ENCODE data around the gene CBLN1.
A peak's percentile ranks its signal among the peaks of the same experiment; 100 is the strongest.

CBLN1 gene

DNA sequence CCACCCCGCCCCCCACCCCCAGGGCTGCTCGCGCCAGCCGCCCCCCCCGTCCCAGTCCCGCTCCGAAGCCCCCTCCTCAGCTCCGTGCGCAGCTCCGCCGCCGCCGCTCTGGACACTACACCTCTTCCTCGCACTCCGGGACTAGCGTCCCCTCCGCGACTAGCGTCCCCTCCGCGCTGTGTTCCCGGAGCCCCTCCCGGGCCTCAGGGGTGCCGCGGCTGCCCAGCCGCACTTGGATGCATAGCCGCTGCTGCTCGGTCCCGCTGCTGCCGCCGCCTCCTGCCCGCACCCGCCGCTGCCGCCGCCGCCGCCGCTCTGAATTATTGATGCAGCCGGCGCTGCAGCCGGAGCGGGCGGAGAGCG, at the start of gene CBLN1:
Gene CBLN1 (minus strand): TSS at position 359 of the 363 bp plus-strand sequence. CDS start 373 bp downstream, outside the sequence.
- DNase-seq: no peak

DNA sequence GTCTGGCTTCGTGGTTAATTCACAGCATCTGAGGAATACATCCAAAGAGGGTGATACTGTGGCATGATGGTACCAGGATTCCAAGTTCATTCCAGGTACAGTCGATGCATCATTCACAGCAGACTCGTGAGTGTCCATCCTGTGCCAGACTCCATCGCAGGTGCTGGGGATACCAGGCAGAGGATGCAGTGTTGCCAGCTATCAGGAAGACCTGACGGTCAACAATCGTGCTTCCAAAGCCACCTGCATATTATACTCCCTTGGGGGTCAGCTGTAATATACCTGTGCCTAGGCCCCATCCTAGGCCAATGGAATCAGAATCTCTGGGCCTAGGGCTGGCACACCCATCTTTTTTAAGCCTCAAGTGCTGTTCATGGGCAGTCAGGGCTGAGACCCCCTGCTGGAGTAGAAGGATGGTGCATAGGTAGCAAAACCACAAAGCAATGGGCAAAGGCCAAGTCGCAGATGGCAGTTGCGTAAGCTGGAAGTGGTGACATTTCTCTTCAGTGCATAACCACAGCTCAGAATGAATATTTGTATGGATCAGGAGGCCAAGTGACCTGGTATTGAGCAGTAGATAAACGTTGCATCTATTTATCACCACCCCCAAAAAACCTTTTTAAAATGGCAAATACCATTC, 49.0 kb upstream of the CBLN1 start:
- no peak for DNase-seq

DNA sequence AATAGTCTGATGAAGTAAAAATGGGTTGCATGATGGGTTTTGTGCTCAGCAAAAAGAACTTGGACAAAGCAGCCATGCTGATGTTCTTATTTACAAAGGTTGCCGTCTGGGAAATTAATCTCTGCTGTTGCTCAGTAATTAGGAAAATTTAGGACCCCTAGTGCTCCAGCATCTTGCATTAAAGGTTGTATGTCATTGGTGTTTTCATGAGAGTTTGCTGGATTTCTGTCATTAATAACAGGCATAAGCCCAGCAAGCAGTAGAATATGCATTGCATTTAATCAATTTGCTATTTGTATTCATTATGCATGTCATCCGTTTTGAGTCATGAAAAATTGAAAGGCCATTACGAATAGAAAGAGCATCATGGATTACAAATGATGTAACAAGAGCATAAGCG, 46.7 kb upstream of the CBLN1 start:
- no peak for DNase-seq

DNA sequence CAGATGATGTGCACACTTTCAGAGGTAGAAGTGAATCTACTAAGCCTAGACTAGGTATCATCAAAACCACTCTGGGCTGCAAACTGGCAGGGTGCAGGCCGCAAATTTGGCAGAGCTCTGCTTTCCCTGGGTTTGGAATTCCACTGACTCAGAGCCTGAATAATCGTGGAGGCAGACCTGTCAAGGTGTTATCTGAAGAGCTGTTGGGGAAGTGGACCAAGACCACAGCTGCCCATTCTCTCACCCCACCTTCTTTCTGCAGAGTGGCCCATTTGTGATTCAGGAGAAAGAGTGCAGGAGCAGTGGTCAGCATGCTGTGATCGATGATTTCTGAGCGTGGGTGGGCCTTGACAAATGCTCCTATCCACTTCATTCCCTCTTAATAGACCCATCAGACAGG, 45.8 kb upstream of the CBLN1 start:
- no peak for DNase-seq

DNA sequence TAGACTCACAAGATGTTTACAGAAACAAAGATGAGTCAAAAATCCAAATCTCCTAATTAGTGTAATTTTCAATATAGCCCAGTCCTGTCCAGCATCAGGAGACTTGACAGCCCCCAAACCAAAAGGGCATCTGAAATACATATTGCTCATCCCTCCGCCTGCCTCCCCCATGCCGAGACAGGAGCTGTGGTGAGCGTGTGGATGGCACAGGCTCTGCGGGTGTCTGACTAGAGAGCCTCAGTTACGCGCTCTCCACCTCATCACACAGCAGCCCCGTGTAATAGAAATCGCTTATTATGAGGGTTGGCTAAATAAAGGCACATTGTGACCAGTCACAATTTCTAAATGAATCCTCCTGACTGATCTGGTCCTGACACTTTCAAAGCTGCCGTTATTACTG, 43.1 kb upstream of the CBLN1 start:
- no peak for DNase-seq

DNA sequence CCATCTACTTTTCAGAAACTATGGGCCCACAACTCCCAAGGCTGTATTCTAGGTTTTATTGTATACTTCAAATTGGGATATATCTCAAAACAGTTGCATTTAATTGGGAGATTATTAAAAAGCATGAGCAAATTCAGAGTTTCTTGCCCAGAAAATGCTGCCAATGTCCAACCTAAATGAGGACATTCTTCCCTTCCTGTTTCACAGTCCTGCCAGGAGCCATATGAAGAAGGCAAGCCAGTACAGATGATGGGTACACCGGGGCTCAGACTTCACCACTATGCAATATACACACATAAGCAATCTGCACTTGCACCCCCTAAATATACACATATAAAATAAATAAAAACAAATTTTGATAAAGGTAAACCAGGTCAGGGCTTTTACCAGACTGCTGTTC, 34.0 kb upstream of the CBLN1 start:
- DNase-seq: no peak

DNA sequence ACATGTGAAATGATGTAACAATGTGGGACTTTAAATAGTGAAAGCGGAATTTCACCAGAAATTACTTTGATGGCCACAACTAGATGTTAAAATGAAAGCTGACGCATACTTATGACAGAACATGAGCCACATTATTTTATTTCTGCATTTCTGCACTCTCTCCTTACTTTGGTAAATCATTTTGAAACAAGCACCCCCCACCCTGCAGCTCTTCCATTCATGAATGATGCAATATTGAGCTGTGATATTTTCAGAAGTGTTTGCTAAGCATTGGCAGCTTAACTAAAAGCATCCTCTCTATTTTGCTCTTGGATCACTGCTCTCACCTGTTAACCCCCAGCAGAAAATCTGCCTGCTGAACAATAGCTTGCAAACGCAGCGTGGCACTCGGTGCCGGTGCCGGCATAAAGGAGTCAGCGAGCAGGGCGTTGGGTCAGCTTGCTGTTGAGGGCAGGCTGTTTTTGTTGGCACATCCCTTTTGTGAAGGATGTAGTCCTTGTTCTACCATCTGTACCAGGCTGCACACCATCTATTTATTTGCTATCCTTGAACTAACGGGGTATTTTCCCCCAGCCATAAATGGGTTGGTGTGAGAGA, 30.8 kb upstream of the CBLN1 start:
- DNase-seq: no peak

DNA sequence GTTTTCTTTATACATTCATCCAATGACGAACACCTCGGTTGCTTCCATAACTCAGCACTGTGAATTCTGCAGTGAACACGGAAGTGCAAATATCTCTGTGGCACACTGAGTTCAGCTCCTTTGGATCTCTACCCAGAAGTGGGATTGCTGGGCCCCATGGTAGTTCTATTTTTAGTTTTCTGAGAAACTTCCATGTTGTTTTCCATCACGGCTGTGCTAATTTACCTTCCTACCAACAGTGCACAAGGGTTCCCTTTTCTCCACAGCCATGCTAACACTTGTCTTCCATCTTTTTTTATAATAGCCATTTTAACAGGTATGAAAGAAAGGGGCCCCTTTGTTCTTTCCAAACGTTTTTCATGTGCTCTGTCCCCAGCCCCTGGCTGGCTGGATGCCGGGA, 30.2 kb upstream of the CBLN1 start:
- DNase-seq: no peak

DNA sequence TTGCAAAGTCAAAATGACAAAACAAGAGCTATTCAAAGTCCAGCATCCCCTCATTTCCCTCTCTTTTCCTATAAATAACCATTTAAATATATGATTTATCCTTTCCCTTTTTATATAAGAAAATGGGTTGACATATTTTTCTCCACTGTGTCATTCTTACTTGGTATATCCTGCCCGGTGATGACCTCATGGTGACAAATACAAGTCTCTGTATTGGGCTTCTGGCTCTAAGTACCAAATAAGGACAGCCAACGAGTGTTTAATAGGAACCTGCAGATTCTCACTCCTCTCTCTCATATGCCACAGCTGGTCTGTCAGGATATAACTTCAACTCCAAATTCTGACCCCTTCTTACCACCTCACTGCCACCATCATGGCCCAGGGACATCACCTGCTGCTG, 25.5 kb upstream of the CBLN1 start:
- DNase-seq: no peak

DNA sequence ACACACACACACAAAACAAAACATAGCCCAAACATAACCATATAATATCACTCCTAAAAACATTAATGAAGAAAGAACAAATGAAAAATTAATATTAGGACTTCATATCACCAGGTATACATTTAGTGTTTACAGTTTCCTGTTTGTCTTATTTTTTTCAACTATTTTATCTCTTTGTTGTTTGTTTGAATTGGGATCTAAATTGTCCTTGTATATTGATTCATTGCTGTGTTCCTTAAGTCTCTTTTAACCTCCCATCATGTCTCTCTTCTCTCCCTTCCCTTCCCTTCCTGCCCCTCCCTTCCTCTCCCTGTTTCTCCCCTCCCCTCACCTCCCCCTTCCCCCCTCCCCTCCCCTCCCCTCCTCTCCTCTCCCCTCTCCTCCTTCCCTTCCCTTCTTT, 23.8 kb upstream of the CBLN1 start:
- DNase-seq: no peak

DNA sequence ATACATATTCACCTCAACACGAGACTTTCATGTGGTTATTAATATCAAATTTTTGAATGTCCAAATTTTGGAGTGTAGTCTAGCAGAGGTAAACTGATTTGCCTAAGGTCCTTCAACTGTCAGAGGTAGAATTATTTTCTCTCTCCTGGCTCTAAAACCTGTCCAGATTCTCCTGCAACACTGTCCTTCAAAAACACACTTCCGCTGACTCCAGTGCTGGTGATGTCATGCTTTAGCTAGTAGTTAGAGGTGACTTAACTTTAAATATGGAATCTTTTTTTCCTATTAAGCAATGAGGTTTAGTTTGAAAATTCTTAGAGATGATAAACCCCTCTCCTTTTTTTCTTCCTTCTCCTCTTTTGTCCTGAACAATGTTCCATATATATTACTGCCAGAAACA, 10.8 kb upstream of the CBLN1 start:
- no peak for DNase-seq

DNA sequence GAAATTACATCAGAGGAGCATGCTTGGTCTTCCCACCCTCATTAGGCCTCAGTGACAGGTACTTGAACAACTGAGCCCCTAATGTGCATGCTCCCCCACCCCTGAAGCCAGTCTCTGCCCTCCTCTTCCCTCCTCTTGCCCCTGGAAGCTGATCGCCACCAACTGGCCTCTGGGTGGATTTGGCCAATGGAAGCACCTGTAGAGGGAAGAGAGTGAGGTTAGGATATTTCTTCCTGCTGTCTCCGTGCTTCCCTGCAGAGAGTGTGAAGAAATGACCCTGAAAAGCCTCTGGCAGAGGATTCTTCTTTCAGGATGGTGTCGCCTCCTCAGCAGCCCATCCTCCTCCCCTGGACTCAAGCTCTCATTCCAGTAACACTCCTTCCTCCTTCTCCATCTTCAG, 5.9 kb upstream of the CBLN1 start:
- DNase-seq: no peak

DNA sequence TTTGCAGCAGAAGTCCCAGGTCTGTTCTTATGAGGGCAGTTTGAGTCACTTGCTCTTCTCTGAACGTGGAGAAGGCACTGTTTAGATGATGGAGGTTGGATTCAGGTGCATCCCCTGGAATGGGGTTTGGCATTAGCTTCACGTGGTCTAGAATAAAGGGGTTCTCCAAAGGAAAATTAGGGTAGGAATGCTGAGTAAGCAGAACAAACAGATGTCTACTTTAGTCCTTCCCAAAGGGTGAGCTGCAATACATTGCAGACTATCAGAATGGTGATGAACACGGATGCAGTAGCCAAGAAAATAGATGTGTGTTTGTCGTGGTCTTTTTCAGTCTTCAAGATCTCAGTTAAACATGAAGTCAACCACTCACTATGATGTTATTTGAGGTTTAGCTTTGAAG, 3.3 kb upstream of the CBLN1 start:
- DNase-seq: no peak

DNA sequence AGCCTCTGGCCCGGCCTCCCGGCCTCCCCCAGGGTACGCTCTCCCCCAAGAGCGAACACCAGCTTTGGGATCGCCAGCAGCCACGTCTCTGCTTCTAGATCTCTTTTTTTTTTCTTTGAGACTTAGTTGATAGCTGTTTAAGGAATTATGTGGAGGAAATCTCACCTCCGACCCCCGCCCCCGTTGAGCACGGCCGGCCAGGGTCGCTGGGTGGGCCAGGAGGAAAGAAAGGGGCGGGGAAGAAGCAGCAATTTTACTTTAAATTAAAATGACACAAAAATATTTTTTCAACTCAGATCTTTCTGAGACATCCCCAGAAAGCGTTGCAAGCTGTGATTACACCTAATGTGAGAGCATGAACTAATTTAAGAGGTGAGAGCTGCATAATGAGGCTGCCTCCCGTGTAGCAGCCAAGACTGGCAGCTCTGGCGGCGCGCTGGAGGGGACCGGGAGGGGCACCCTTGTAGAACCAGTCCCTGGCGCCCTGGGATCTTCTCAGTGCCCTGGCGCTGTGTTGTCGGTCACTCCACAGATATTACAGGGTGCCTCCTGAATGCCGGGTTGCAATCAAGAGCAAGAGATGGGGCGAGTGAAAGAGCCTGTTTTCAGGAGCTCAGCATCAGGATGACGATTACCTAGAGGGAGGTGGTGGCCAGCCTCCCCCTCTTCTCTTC, 1.9 kb upstream of the CBLN1 start:
- no peak for DNase-seq

DNA sequence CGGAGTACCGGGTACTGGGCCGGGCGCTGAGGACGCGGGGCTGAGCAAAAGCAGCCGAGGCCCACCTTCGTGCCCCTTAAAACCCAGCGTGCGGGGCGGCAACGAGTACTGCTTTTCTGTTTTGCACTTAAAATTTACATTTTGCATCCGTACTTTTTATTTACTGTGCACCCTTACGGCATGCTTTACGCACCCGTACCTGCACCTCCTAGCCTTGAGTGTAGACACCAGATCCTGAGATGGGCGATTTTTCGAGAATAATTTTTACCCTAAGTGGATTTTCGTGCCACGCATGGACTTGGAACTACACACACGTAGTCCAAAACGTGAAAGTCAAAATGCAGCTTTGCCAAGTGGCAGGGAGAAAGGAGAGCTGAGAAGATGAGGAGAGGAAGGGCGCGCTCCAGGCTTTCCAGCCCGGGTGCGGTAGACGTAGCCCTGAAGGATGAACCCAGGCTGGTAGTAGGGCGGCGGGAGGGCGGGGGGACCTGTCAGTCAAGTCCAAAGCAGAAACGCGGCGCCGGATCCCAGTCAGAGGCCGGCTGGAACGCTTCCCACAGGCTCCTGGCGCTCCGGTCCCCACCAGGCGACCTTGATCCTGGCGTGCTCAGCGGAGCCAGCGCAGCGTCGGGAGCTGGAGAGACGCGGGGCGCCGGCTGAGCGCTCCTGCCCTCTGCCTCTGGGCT, 1.2 kb upstream of the CBLN1 start:
- no peak for DNase-seq

DNA sequence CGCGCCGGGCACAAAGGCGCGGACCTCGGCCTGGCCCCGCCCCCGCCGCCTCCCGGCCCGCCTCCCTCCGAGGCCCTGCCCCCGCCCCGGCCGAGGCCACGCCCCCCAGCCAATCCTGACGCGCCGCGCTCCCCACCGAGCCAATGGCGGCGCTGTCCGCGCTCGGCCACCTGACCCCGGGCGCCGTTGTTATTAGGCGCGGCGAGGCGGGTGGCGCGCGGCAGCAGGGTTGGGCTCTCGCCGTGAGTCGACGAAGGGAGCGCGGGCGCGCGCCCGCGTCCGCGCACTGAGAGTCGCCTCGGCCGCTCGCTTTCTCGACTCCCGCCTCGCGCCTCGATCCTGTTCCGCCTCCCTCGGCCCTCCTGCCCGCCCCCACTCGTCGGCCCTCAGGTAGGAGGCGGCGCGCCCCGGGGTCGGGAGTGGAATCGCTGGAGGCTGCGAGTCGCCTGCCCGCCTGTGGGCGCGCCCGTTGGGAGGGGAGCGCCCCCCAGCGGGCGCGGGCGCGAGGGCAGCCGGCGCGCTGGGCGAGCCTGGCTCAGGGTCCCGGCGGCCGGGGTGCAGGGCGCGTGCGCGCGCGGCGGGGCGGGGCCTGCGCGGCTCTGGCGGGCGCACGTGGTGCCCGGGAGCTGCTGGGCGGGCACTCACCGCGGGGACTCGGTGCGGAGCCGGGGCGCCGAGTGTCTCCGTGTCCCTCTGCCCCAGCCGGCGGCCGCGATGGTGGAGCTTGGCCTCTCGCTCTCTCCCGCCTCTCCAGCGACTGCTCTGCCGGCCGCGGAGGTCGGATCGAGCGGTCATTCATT, 405 bp upstream of the CBLN1 start:
- peak; percentile 39 for DNase-seq

DNA sequence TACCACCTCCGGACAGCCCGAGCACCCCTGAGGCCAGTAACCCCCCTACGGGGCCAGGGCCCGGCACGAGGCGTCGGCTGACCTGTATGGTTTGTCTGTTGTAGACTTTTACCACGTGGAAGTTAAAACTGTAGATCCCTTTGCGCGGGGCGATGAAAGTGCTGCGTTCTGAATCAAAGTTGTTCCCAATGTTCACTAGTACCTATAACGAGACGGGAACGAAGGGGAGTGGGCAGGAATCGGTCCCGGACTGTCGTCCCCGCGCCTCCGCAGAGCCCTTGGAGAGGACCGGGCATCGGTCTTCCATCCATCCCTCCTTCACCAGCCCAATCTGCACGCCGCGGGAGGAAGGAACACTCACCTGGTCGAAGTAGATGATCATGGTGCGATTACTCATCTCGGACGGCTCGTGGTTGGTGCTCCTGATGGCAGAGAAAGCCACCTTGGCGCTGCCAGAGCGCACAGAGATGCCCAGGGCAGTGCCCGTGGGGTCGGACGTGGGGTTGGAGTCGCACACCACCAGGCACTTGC, 732 bp downstream of the CBLN1 start:
- no peak for DNase-seq

DNA sequence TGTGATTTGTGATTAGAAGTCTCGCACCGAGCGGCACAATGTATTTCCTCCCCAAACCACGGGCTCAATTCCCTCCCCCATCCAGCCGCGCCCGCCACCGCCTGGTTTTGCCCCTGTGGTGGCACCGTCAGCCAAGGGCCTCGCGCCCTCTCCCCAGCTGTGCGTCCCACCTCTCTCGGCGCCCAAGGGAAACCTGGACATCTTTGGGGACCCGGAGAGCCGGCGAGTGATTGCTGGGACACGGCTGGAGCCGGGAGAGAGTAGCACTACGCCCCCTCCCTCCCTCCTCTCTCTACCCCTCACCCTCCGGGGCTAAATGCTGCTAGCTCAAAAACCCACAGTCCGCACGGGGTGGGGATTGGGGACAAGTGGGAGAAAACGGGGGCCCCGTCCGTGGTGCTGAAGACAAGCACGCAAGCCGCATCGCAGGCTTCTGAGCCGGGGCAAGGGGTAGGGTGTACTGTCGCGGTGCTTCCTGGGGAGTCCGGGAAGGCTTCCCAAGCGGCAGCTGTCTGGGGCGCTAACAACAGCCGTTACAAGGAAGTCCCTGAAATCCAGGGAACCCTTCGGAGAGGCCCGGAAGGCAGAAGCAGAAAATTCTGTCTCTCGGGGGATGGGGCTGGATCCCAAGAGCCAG, 1.4 kb downstream of the CBLN1 start:
- DNase-seq: no peak

DNA sequence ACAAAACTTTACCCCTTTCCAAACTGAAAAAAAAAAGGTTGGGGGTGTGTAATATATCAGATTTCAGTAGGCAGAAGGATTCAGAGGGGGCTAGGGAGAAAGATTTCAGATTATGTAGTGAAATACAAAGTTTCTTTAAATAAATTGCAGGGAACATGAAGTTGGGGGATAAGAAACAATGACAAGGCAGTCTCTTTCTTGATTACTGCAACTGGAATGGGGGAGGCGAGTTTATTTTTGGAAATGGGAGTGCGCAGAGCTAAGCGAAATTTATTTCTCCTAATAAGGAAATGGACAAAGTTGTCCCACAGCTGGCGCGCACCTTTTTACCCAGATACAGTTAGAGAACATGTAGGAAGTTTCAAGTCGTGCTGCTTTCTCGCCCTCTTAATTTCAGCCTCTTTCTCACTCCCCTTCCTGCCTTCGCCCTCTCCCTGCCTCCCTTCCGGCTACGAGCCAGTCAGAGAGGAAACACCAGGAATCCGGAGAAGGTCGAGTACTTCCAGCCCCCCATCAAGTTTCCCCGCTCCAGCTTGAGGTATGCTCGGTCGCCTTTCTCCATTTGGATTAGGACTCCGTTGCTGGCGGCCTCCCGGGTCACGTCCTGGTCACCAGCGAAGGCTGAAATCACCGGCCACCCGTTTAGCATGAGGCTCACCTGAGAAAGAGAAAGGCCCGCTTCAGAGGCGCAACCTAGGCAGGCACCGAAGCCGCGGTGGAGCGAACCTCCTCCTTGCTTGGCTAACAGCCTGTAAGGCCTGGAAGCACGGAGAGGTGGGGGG, 2.5 kb downstream of the CBLN1 start:
- DNase-seq: no peak

DNA sequence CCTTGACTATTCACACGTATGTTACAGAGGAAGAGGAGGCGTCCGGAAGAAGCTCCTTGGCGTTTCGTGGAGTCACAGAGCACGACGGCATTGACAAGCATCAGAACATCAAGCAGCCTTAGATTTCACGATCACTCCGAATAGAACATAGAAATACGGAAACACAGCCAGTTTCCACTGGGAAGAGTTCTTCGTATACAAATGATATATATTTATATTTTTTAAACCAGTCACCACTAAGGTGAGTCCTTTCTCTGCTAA, 3.1 kb downstream of the CBLN1 start:
- DNase-seq: no peak

DNA sequence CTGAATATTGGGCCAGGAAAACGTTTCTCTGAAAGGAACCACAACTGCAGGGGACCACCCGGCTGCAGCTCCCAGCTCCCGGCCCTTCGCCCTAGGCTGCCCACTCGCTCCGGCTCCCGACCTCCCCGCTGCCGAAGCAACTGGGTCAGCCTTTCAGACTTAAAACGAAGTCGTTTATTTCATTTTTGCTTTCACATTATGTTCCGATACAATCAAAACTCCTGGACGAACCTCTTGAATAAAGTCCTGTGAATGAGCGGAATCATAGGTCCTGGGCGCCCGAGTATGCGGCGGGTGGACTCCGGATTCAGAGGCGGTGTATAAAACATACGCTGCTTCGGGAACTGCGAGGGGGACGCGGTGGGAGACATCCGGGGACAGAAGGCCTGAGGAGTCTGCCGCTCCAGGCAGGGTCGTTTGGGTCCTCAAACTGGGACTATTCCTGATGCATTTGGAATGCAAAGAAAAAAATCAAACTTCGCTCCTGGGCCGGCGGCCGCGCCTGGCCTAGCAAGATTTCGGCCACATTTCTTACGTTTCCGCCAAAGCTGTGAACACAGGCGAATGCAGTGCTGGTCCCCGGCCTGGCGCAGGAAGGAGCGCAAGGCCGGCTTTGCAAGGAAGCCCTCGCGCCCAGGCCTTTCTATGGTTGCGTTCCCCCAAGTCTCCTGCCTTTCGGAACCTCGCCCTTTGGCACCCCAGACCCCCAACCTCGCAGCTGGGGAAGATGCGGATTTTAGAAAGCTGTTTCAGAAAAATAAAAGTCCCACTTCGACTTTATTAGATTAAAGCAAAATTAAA, 3.7 kb downstream of the CBLN1 start:
- DNase-seq: no peak

All from NCI-H524 treated with DMSO at 0.1 percent for 48 hours (cell line).